DND-41 (cell line): ENCODE measurements around the gene SLC25A42.

Experiments used
- EZH2 ChIP-seq: IDR thresholded peaks from 3 replicates; pipeline ENCODE4 v1.6.1; 2012; ENCODE audit warnings: borderline replicate concordance, low read depth, mild to moderate bottlenecking, moderate library complexity, low read length, inconsistent platforms; ENCODE audit not compliant: severe bottlenecking
- TF ChIP-seq, protein P1 (sequence below): IDR thresholded peaks from 2 replicates; pipeline ENCODE4 v1.5.1; 2012; ENCODE audit warnings: borderline replicate concordance, low read length, moderate library complexity, mild to moderate bottlenecking; ENCODE audit not compliant: poor library complexity, severe bottlenecking; ENCODE audit errors: extremely low read depth

DNA sequence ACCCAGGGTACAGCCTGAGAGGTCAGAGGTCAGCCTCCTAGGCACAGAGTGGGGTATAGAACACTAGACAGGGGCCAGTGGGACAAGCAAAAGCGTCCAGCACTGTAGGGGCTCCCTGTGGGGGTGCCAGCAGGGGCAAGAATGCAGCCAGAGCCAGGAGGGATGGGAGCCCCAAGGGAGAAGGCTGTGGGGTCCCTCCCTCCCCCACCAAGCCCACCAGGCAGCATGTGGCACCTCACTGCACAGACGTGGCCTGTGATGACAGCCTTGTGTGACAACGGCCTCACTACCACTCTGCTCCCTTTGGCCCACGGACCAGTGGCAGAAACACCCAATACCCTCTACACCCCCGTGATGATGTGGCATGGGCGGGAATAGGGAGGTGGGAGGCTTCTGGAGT lies 20.3 kb upstream of the SLC25A42 start:
- TF ChIP-seq, protein P1, sequence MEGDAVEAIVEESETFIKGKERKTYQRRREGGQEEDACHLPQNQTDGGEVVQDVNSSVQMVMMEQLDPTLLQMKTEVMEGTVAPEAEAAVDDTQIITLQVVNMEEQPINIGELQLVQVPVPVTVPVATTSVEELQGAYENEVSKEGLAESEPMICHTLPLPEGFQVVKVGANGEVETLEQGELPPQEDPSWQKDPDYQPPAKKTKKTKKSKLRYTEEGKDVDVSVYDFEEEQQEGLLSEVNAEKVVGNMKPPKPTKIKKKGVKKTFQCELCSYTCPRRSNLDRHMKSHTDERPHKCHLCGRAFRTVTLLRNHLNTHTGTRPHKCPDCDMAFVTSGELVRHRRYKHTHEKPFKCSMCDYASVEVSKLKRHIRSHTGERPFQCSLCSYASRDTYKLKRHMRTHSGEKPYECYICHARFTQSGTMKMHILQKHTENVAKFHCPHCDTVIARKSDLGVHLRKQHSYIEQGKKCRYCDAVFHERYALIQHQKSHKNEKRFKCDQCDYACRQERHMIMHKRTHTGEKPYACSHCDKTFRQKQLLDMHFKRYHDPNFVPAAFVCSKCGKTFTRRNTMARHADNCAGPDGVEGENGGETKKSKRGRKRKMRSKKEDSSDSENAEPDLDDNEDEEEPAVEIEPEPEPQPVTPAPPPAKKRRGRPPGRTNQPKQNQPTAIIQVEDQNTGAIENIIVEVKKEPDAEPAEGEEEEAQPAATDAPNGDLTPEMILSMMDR: no peak
- TF ChIP-seq EZH2: no peak
